ENCODE data around the gene NRXN3. TPM values are rescaled to one million over a fixed set of nuclear protein-coding genes. Genes with fewer than 3 reads are reported as not detected.

The NRXN3 gene
- total RNA-seq, 1 experiment from 2014 or later, result not detected

- no peaks in the 10 kb centered on the region; the same call in 1 of the 2 replicates for H3K9me2 ChIP-seq (ENCODE audit: insufficient read depth)
- H4K20me1 ChIP-seq (ENCODE audit: insufficient read depth), result no peaks in the 10 kb centered on the region
- DNase-seq, result no peak
- ChIA-PET POLR2A (ENCODE audit: unreplicated experiment) (no interaction called here), CTCF (no interaction called here)
- H2AFZ ChIP-seq, result no peak overlapping the region
- BruUV-seq (replicated peaks), result no TSS peak
- no peak overlapping the region for H3K4me2 ChIP-seq
- H3K36me3 ChIP-seq (ENCODE audit: low read depth), result no peaks in the 10 kb centered on the region
- peaks cover 40% of the 10 kb centered on the region for H3K27me3 ChIP-seq (ENCODE audit: insufficient read depth, low read depth)
- H3K79me2 ChIP-seq (ENCODE audit: low read depth), result no peaks in the 10 kb centered on the region
- intact Hi-C loops (cut with micrococcal nuclease; ENCODE audit: unreplicated experiment), result no loop called here
- no peak overlapping the region for H3K4me3 ChIP-seq
- TF ChIP-seq CTCF (conservative IDR thresholded peaks at IDR 0.05), result no peak
- no peak for TF ChIP-seq EZH2 (IDR thresholded peaks at IDR 0.05; ENCODE audit: low read depth)
- H3K9me3 ChIP-seq (ENCODE audit: insufficient read depth, low read depth), result no peaks in the 10 kb centered on the region
- no peak overlapping the region for H3K27ac ChIP-seq
- no peaks in the 10 kb centered on the region for H3F3A ChIP-seq (ENCODE audit: insufficient read depth, low read depth)
- no peaks in the 10 kb centered on the region for H3K4me1 ChIP-seq (replicated peaks; ENCODE audit: insufficient read depth)
Measured at GRCh38 chr14:78313499-78313898, 143.3 kb downstream of the NRXN3 start.

GRCh38 chr14:78314484-78314883 is 144.3 kb downstream of the NRXN3 start:
- Histone ChIP-seq H3K4me2 (no peak overlapping the region), H2AFZ (no peak overlapping the region), H3K4me1 (replicated peaks; ENCODE audit: insufficient read depth) (no peaks in the 10 kb centered on the region), H4K20me1 (ENCODE audit: insufficient read depth) (no peaks in the 10 kb centered on the region), H3K27me3 (ENCODE audit: insufficient read depth, low read depth) (peaks cover 44% of the 10 kb centered on the region), H3K27ac (no peak overlapping the region), H3F3A (ENCODE audit: insufficient read depth, low read depth) (no peaks in the 10 kb centered on the region), H3K4me3 (no peak overlapping the region), H3K9me2 (ENCODE audit: insufficient read depth) (no peaks in the 10 kb centered on the region; the same call in 1 of the 2 replicates), H3K9me3 (ENCODE audit: insufficient read depth, low read depth) (no peaks in the 10 kb centered on the region), H3K36me3 (ENCODE audit: low read depth) (no peaks in the 10 kb centered on the region), H3K79me2 (ENCODE audit: low read depth) (no peaks in the 10 kb centered on the region)
- no peak for DNase-seq
- CTCF ChIA-PET, result no interaction called here
- TF ChIP-seq CTCF (conservative IDR thresholded peaks at IDR 0.05) (no peak), EZH2 (IDR thresholded peaks at IDR 0.05; ENCODE audit: low read depth) (no peak)
- POLR2A ChIA-PET (ENCODE audit: unreplicated experiment), result no interaction called here
- BruUV-seq (replicated peaks), result no TSS peak
- intact Hi-C loops (cut with micrococcal nuclease; ENCODE audit: unreplicated experiment), result no loop called here

- no peaks in the 10 kb centered on the region for H3K9me3 ChIP-seq (ENCODE audit: insufficient read depth, low read depth)
- H3K27ac ChIP-seq, result no peak overlapping the region
- no peaks in the 10 kb centered on the region for H3F3A ChIP-seq (ENCODE audit: insufficient read depth, low read depth)
- no peaks in the 10 kb centered on the region for H3K9me2 ChIP-seq (ENCODE audit: insufficient read depth)
- no TSS peak for BruUV-seq (replicated peaks)
- no peaks in the 10 kb centered on the region for H3K36me3 ChIP-seq (ENCODE audit: low read depth)
- no peaks in the 10 kb centered on the region for H4K20me1 ChIP-seq (ENCODE audit: insufficient read depth)
- POLR2A ChIA-PET (ENCODE audit: unreplicated experiment), result no interaction called here
- CTCF ChIA-PET, result interaction anchor here (0.8 kb wide), 1 partner anchor 102 kb away, joined by 3 read pairs; no protein-coding TSS in a partner anchor
- no peak overlapping the region for H3K4me2 ChIP-seq
- H2AFZ ChIP-seq, result no peak overlapping the region
- H3K79me2 ChIP-seq (ENCODE audit: low read depth), result no peaks in the 10 kb centered on the region
- no peak overlapping the region for H3K4me3 ChIP-seq
- peaks cover 59% of the 10 kb centered on the region for H3K27me3 ChIP-seq (ENCODE audit: insufficient read depth, low read depth)
- H3K4me1 ChIP-seq (replicated peaks; ENCODE audit: insufficient read depth), result no peaks in the 10 kb centered on the region
- no peak for DNase-seq
- intact Hi-C loops (cut with micrococcal nuclease; ENCODE audit: unreplicated experiment), result no loop called here
- TF ChIP-seq EZH2 (IDR thresholded peaks at IDR 0.05; ENCODE audit: low read depth) (no peak), CTCF (conservative IDR thresholded peaks at IDR 0.05) (no peak)
Measured at GRCh38 chr14:78316052-78316451, 145.9 kb downstream of the NRXN3 start.

All from PC-9 (cell line).